HT1080 (cell line): ENCODE measurements around the gene TXNDC12. TPM values are rescaled to one million over a fixed set of nuclear protein-coding genes. Genes with fewer than 3 reads are reported as not detected.
A peak's percentile ranks its signal among the peaks of the same experiment; 100 is the strongest.
"Not testable (repeated sequence)": the region's sequence is repeated elsewhere in the genome, so short reads cannot be mapped to it uniquely, and the experiment has no call there.

Source experiments
- DNase-seq: peaks from one replicate; pipeline ENCODE4 v3.0.0-alpha.2; 2015; ENCODE audit warnings: low read depth
- total RNA-seq: library from RNA; depleted of rRNA; stranded (reverse); fragments of >200 nt; shearing (Covaris generic); gene quantifications from 2 replicates; pipeline ENCODE4 v1.2.3, GENCODE V29; 2014

Gene TXNDC12
- total RNA-seq, 1 experiment from 2014 or later: 76.2 TPM

DNA sequence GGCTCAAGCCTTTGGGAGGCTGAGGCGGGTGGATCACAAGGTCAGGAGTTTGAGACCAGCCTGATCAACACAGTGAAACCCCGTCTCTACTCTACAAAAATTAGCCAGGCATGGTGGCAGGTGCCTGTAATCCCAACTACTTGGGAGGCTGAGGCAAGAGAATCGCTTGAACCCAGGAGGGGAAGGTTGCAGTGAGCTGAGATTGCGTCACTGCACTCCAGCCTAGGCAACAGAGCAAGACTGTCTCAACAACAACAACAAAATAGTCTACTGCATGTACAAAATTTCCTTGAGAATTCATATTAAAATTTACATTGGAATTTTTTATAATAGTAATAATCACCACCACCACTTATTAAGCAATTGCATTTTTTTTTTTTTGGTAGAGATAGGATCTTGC is 5.7 kb downstream of the TXNDC12 start:
- DNase-seq: not testable (repeated sequence)

DNA sequence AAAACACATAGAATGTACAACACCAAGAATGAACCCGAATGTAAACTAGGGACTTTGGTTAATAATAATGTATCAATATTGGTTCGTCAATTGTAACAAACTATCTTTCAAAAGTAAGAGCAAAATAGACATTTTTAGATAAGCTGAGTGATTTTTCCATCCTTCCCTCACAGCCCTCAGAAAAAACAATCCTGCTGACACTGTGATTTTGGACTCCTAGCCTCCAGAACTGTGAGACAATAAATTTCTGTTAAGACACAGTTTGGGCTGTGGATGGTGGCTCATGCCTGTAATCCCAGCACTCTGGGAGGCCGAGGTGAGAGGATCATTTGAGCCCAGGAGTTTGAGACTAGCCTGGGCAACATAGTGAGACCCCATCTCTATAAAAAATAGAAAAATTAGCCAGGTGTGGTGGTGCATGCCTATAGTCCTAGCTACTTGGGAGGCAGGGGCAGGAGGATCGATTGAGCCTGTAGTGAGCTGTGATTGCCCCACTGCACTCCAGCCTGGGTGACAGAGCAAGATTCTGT is 9.3 kb downstream of the TXNDC12 start:
- DNase-seq: not testable (repeated sequence)

DNA sequence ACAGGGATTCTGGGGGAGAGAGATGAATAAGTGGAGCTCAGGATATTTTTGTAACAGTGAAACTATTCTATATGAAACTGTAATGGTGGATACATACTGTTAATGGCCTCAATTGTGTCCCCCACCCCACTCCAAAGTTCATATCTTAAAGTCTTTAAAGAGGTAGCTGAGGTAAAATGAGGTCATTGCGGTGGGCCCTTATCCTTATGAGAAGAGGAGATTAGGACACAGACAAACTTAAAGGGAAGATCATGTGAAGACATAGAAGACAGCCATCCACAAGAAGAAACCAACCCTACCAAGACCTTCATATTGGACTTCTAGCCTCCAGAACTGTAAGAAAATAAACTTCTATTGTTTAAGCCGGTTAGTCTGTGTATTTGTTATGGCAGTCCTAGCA is 9.8 kb downstream of the TXNDC12 start:
- DNase-seq: no peak

DNA sequence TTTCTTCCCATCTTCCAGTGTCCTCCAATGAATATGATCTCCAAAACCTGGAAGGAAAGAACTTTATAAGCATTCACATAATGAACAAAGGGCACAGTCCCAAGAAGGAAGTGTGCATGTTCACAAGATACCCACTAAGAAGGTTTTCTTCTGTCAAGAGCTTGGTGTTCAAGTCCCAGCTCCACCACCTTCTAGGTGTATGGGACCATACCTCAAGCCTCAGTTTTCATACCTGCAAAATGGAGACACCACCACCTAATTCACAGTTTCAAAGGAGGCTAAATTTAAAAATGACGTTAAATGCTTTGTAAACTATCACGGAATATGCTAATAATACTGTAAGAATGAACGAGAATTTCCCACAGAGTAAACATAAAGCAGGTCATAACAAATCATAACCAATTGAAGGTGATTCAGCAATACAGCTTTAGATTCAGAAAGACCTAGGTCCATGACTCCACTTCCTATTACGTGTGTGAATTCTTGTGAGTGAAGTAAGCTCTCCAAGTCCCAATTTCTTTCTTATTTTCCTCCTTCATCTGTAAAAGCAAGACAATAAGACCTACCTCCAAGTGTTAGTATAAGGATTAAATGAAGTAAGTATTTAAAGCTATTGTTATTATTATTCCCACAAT is 13.3 kb downstream of the TXNDC12 start:
- no peak for DNase-seq

DNA sequence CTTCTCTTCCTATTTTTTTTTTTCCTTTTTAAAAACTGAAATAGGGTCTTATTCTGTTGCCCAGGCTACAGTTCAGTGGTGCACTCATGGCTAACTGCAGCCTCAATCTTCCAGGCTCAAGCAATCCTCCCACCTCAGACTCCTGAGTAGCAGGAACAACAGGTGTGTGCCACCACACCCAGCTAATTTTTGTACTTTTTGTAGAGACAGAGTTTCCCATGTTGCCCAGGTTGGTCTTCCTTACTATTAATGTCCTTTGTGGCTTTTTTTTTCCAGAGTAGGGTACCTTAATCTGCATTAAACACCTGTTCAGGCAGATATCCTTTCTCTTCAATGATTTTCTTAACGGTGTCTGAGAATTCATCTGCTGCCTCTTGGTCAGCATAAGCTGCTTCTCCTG is 17.1 kb downstream of the TXNDC12 start:
- no peak for DNase-seq

DNA sequence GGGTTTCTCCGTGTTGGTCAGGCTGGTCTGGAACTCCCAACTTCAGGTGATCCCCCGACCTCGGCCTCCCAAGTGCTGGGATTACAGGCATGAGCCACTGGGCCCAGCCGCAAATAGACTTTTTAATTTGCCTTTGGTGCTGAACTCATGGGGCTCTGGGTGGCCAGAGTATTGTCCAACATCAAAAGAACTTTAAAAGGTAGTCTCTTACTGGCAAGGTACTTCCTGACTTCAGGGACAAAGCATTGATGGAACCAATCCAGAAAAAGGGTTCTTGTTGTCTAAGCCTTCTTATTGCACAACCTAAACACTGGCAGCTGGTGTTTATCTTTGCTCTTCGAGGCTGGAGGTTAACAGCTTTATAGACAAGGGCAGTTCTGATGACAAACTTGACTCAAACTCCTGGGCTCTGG is 17.6 kb downstream of the TXNDC12 start:
- DNase-seq: no peak

- no peak for DNase-seq
Measured at GRCh38 chr1:52034050-52034384, 21.0 kb downstream of the TXNDC12 start.

- peak; percentile 86 for DNase-seq
Measured at GRCh38 chr1:52033190-52034049, 21.6 kb downstream of the TXNDC12 start, which contains the start of gene KTI12. Gene KTI12, minus strand, starts transcription at chr1:52033810. Its CDS starts 49 bp downstream, at chr1:52033761.

GRCh38 chr1:52032785-52033131 is 22.2 kb downstream of the TXNDC12 start:
- peak; percentile 44 for DNase-seq

- no peak for DNase-seq
Measured at GRCh38 chr1:52032124-52032784, 22.7 kb downstream of the TXNDC12 start.

GRCh38 chr1:52028839-52029238 is 26.2 kb downstream of the TXNDC12 start:
- not testable (repeated sequence) for DNase-seq

DNA sequence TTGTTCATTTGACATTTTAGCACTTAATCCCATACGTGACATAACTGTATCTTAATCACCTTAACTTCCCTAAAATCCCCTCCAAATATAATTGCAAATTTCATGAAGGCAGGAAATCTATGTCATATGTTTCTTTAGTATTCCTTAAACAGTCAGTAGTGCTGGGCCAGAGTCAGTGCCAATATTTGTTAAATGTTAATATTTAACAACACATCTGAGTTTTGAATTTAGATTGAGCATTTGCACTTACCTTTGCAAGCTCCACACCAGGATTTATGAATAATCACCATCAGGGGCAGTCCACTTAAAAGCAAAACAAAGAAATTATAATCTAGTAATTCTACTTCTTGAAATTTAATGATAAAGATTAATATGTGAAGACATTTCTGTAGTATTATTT is 26.7 kb downstream of the TXNDC12 start:
- no peak for DNase-seq

- DNase-seq: no peak
Measured at GRCh38 chr1:52026278-52026677, 28.7 kb downstream of the TXNDC12 start.

DNA sequence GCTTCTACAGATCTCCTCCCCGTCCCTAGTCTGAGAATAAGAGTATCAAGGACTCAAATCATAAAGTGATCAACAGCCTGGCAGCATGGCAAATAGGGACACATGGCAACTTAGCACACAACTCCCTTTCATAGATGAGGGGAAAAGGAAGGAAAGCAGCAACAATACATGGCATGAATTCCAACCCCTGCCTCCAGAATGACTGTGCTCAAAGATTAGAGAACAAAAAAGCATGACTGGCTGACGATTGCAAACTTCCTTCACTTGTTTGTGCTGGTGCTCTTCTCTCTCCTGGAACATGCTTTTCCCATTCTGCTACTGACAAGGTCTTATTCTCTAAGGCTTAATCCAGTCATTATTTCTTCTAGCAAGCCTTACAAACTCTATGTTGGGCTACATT is 32.9 kb downstream of the TXNDC12 start:
- no peak for DNase-seq

DNA sequence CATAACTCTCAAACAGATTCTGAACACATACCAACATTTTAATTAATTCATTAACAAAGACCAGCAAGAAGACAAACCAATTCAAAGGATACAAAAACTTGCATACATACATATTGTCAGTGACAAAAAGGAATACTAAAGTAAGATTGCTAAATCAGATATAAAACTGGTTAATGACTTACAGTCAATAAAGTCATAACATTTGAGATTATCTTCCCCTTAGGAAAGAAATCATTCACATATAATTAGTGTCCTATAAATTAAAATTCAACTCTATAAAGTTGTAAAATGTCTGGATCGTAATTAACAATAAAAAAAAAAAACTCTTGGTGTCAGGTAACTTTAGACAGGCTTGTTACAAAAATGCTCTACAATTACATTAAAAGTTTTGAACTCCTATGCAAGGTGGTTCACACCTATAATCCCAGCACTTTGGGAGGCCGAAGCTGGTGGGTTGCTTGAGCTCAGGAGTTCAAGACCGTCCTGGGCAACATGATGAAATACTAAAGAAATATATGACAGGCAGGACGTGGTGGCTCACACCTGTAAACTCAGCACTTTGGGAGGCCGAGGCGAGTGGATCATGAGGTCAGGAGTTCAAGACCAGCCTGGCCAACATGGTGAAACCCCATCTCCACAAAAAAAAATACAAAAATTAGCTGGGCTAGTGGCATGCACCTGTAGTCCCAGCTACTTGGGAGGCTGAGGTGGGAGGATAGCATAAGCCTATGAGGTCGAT is 46.8 kb downstream of the TXNDC12 start:
- no peak for DNase-seq

- no peak for DNase-seq
Measured at GRCh38 chr1:52007215-52008002, 47.6 kb downstream of the TXNDC12 start.

DNA sequence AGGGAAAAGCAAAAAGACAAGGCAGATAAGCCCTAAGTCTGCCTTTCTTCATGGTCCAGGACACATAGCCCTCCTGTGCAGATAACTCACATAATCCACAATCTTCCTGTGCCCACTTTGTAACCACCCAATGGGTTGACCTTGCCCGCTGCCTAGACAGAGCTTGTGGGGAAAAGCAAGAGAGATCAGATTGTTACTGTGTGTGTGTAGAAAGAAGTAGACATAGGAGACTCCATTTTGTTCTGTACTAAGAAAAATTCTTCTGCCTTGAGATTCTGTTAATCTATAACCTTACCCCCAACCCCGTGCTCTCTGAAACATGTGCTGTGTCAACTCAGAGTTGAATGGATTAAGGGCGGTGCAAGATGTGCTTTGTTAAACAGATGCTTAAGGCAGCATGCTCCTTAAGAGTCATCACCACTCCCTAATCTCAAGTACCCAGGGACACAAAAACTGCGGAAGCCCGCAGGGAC is 48.9 kb downstream of the TXNDC12 start:
- not testable (repeated sequence) for DNase-seq

DNA sequence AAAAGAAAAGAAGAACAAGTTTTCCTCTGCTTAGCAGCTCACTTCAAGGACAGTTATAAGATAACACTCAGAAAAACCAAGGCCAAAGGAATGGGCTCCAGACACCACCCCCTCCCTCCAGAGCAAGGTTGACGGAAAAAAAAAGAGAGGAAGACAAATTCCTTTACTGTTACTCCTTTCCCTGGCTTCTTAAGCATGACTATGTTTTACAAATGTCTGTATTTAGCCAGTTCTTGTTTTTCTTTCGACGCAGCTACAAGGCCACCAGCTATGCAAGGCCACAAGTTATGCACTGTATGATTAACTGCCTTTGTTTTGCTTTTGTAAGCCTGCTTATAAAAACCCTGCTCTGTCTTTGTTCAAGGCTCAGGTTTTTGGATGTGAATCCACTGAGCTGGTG is 49.4 kb downstream of the TXNDC12 start:
- DNase-seq: peak; percentile 63

GRCh38 chr1:52003877-52004276 is 51.1 kb downstream of the TXNDC12 start:
- DNase-seq: no peak
